Neural cell (in vitro differentiated cells): ENCODE results near the gene CABCOCO1.
"Not testable (repeated sequence)": the region's sequence is repeated elsewhere in the genome, so short reads cannot be mapped to it uniquely, and the experiment has no call there.

ENCODE experiments used
- EP300 ChIP-seq: fragments of 450-650 bp; conservative IDR thresholded peaks from 2 replicates; pipeline ENCODE4 v1.6.1; 2014; ENCODE audit warnings: antibody characterized with exemption, mild to moderate bottlenecking, moderate library complexity; ENCODE audit not compliant: poor library complexity, severe bottlenecking
- EZH2 ChIP-seq: fragments of 200-600, 300-800 bp; shearing (Covaris generic), sonication (generic); IDR thresholded peaks from 2 replicates; pipeline ENCODE4 v1.6.1; 2014; ENCODE audit warnings: antibody characterized with exemption, low read length, borderline replicate concordance, mild to moderate bottlenecking; ENCODE audit not compliant: insufficient read depth, poor library complexity, severe bottlenecking
- MXI1 ChIP-seq: fragments of 450-650 bp; conservative IDR thresholded peaks from 2 replicates; pipeline ENCODE4 v1.6.1; 2014; ENCODE audit warnings: antibody characterized with exemption, mild to moderate bottlenecking; ENCODE audit not compliant: poor library complexity, severe bottlenecking
- POLR2AphosphoS5 ChIP-seq: IDR thresholded peaks from 2 replicates; pipeline ENCODE4 v1.6.1; 2012
- RAD21 ChIP-seq: fragments of 450-650 bp; conservative IDR thresholded peaks from 2 replicates; pipeline ENCODE4 v1.6.1; 2014; ENCODE audit warnings: antibody characterized with exemption, mild to moderate bottlenecking, moderate library complexity
- REST ChIP-seq: IDR thresholded peaks from 2 replicates; pipeline ENCODE4 v1.6.1; 2012; ENCODE audit warnings: borderline replicate concordance
- TAF1 ChIP-seq: IDR thresholded peaks from 2 replicates; pipeline ENCODE4 v1.6.1; 2012; ENCODE audit warnings: low read depth
- TF ChIP-seq, protein P1 (sequence below): fragments of 450-650 bp; IDR thresholded peaks from 2 replicates; pipeline ENCODE4 v1.5.1; 2014; ENCODE audit warnings: antibody characterized with exemption, mild to moderate bottlenecking, moderate library complexity; ENCODE audit not compliant: poor library complexity, severe bottlenecking

- TF ChIP-seq POLR2AphosphoS5, RAD21, EZH2, TAF1, REST, EP300, MXI1: not testable (repeated sequence)
- TF ChIP-seq, protein P1, sequence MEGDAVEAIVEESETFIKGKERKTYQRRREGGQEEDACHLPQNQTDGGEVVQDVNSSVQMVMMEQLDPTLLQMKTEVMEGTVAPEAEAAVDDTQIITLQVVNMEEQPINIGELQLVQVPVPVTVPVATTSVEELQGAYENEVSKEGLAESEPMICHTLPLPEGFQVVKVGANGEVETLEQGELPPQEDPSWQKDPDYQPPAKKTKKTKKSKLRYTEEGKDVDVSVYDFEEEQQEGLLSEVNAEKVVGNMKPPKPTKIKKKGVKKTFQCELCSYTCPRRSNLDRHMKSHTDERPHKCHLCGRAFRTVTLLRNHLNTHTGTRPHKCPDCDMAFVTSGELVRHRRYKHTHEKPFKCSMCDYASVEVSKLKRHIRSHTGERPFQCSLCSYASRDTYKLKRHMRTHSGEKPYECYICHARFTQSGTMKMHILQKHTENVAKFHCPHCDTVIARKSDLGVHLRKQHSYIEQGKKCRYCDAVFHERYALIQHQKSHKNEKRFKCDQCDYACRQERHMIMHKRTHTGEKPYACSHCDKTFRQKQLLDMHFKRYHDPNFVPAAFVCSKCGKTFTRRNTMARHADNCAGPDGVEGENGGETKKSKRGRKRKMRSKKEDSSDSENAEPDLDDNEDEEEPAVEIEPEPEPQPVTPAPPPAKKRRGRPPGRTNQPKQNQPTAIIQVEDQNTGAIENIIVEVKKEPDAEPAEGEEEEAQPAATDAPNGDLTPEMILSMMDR: not testable (repeated sequence)
Observed at GRCh38 chr10:61725221-61725620, 62.5 kb downstream of the CABCOCO1 start.
